HG03060 (cell line): ENCODE measurements around the gene TSKS.

Experiments
- ATAC-seq: cut with Tn5 transposase; IDR thresholded peaks from one replicate; pipeline ENCODE4 v1.9.1; 2021; ENCODE audit warnings: low read depth, moderate number of reproducible peaks; ENCODE audit not compliant: unreplicated experiment

The TSKS gene

DNA sequence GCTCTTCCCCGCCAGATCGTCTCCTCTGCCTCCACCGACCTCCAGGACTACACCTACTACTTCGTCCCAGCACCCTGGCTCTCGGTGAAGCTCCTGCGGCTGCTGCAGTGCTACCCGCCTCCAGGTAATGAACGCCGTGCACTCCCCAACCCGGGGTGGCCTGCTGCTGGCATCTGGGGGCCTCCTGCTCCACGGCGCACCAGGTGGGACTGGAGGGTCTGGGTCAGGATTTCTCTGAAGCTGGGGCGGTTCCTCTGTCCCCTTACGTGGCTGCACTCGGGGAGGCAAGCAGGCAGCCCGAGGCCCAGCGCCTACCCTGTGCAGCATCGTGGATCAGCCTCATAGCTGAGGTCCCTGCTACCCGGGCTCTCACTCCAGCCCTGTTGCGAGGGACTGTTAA is 32.5 kb upstream of the TSKS start:
- ATAC-seq = no peak

DNA sequence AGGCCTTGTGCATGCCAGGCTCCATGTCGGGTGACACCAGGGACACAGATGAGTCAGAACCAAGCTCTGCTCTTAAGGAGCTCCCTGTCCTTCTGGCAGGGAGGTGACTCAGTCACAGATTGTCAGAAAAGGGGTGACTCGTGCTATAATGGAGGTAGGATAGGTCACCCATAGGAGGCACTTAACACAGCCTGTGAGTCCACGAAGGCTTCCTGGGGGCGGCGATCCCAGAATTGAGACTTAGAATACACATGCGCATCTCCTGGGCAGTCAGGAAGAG is 30.4 kb upstream of the TSKS start:
- ATAC-seq = no peak

DNA sequence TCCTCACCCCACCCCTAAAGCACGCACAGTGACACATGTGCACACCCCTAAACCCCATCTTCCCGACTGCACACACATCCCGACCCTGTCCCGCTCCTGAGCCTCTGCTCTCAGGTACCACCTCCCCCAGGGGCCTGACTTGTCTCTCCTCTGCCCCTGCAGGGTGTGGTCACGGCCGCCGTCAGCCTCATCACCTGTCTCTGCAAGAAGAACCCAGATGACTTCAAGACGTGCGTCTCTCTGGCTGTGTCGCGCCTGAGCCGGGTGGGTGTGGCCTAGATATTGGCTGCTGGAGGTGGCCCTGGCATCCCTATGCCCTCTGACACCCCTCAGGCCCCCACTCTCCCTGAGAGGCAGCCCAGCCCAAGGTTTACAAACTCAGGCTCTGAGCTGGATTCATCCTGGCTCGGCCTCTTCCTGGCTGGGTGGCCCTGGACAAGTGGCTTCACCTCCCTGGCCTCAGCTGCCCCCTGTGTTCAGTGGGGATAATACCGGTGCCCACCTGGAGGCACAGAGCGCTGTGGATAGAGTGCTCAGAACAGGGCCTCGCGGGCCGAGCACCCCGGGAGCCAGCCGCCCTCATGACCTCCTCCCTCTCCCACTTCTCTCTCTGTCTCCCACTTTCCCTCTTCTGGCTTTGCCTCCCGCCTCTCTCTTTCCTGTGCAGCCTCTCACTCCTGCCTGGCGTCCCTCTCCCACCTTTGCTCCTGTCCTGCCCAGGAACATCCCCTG is 29.9 kb upstream of the TSKS start:
- ATAC-seq = no peak

GRCh38 chr19:49791776-49792445 is 28.8 kb upstream of the TSKS start:
- no peak for ATAC-seq

GRCh38 chr19:49790866-49791265 is 27.8 kb upstream of the TSKS start:
- ATAC-seq = no peak

- ATAC-seq = no peak
Observed at GRCh38 chr19:49788857-49789256, 25.8 kb upstream of the TSKS start.

- ATAC-seq = no peak
Observed at GRCh38 chr19:49787746-49788145, 24.6 kb upstream of the TSKS start.

GRCh38 chr19:49786376-49786820 is 23.3 kb upstream of the TSKS start:
- ATAC-seq = no peak

DNA sequence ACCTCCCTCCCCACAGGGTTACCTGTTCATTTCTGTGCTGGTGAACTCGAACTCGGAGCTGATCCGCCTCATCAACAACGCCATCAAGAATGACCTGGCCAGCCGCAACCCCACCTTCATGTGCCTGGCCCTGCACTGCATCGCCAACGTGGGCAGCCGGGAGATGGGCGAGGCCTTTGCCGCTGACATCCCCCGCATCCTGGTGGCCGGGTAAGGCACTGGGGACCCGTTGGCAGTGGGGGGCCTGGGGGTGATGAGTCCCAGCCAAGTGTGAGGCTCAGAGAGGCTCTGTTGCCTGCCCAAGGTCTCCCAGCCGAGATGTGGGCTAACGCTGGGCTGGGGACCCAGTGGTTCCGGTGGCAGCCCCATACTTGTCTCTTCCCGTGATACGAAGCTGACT is 19.4 kb upstream of the TSKS start:
- ATAC-seq = no peak

DNA sequence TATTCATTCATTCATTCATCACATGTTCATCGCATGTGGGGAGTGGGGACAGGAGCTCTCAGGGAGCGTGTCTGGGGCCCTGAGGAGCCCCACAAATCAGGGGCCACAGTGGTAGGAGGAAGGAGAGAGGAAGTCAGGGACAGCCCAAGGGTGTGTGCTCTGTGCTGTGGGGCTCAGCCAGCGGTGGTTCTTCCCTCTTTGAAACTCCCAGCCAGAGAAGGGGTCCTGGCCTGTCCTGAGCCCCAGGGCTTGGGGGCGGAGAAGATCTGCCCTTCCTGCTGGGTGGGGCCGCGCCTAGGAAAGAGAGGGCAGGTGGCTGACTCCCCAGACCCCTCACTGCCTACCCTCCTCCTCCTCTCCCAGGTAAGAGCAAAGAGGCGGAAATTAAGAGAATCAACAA is 18.3 kb upstream of the TSKS start:
- ATAC-seq = no peak

- no peak for ATAC-seq
Observed at GRCh38 chr19:49780861-49781260, 17.8 kb upstream of the TSKS start.

DNA sequence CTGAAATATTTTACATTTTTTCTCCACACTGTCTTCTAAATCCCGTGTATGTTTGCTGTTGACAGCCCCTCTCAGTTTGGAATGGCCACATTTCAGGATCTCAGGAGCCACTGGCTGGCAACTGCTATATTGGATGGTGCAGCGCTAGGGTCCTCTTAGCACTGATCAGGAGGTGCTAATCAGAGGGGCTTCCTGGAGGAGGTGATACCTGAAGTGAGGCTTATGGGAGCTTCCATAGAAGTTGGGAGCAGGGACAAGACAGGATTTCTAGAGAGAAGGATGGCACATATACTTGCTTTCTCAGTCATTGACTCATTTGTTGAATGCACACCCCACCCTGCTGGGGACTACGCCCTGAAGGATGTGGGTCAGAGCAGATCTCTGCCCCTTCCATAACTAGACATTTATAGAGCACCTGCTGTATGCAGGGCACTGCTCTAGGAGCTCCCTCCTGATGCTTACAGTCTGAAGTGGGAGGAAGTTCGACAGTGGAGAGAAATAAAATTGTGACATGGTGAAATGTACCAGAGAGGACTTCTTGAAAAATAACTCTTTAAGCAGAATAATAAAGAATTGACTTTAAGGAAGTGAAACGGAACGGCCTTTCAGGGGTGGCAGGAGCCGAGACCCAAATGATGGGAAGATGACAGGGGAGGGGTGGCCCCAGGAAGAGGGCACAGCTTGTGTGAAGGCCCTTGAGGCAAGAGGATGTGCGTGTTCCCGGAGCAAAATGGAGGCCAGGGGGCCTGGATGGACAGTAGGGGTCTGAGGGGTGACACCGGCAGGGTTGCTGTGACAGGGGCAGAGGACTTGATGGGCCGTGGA is 16.8 kb upstream of the TSKS start:
- no peak for ATAC-seq

- ATAC-seq = no peak
Observed at GRCh38 chr19:49776371-49776764, 13.3 kb upstream of the TSKS start.

GRCh38 chr19:49775742-49776370 is 12.8 kb upstream of the TSKS start:
- ATAC-seq = no peak

DNA sequence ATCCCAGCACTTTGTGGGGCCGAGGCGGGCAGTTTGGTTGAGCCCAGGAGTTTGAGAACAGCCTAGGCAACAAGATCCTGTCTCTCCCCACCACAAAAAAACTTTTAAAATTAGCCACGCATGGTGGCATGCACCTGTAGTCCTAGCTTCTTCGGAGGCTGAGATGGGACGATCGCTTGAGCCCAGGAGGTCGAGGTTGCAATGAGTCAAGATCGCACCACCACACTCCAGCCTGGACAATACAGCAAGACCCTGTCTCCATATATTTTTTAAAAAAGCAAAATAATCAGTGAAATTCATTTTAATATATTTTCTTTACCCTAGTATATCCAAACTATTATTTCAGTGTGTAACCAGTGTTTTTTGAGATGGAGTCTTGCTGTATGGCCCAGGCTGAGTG is 11.9 kb upstream of the TSKS start:
- ATAC-seq = no peak

DNA sequence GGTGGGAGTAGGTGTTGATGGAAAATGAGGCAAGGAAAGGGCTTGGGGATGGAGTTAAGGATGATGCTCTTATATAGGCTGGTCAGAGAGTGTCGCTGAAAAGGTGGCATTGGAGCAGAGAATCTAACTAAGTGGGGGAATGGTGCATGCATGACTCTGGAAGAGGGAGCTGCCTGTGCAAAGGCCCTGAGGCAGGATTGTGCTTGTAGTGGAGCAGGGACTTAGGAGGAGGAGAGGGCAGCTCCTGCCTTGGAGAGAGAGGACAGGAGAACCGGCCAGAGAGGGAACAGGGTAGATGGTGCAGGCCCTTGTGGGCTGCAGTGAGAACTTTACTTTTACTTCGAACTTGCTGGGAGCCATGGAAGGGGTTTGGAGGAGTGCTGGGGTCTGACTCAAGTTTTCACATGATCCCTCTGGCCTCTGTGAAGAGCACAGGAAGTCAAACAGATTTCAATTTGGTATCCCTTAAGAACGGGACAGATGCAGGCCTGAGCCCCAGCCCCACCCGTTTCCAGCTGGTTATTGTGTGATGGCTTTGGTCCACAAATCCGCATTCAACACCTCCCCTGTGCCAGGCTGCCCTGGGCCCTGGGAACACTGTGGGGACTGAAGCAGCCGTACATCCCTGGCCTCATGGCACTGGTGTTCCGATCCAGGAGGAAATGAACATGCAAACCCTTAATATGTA is 10.7 kb upstream of the TSKS start:
- no peak for ATAC-seq

DNA sequence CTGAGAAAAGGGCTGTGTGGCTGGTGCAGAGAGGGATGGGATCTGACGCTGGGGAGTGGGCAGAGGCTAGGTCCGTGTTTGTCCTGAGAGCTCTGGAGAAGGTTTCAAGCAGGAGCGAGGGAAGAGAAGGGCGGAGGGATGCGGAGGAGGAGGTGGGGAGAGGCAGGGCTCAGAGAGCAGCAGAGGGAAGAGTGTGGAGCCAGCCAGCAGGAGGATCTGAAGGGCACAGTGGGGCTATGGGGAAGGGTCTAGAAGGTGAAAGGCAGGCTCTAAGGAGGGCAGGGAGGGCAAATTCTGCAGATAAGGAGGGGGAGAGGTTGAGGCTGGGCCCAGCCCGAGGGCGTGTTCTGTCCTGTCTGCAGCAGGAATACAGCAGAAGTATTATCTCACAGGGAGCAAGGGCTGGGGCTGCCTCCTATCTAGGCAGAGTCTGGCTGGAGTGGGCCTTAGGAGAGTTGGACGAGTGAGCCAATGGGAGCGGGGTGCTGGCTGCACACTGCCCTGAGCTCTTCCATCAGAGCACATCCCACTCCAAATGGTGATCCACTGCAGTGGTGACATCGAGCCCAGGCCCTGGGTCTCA is 9.8 kb upstream of the TSKS start:
- no peak for ATAC-seq

GRCh38 chr19:49771674-49772139 is 8.6 kb upstream of the TSKS start:
- no peak for ATAC-seq

DNA sequence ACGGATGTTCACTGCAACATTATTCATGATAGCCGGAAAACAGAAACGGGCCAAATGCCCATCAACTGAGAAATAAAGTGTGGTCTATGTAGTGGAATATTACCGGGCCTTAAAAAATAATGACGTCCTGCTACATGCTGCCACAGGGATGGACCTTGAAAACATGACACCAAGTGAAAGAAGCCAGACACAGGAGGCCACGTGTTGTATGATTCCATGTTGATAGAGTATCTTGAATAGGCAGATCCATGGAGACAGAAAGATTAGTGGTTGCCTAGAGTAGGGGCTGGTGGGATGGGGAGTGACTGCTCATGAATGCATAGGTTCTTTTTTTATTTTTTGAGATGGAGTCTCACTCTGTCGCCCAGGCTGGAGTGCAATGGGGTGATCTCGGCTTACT is 7.4 kb upstream of the TSKS start:
- ATAC-seq = no peak

DNA sequence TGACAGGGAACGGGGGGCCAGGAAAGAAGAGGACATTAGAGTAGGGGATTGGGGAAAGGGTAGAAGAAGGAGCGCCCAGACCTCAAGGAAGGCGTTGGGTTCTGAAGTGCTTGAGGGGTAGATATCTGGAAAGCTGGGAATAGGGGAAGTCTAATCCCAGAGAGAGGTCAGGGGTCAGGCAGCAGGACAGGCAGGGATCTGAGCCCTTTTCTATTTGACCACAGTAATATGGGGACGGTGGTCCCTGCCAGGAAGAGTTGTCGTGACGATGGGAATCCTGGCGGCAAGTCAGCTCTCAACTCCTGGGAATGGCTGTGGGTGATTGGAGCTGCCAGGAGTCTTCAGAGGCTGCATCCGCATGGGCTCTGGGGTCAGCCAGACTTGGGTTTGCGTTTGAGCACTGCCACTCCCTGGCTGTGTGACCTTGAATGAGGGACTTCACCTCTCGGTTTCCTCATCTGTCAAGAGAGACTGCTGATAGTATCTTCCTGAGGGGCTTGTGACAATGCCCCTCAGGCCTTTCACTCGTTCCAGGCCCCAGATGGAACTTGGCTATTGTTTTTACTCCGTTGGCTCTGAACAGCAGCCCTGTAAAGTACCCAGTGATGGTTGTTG is 5.0 kb upstream of the TSKS start:
- no peak for ATAC-seq
